DOHH2 (cell line): ENCODE data around the gene ARL14EP.

Experiments
- H3F3A ChIP-seq: fragments of 200-600 bp; sonication (generic), shearing (Covaris generic); 2 replicates; pipeline ENCODE4 v1.6.0; 2016; ENCODE audit warnings: antibody characterized with exemption, mild to moderate bottlenecking; ENCODE audit not compliant: control insufficient read depth, insufficient read depth
- H3K27ac ChIP-seq: fragments of 200-600 bp; sonication (generic); 2 replicates; pipeline ENCODE4 v1.5.1; 2014; ENCODE audit warnings: low read depth, mild to moderate bottlenecking, low read length, moderate library complexity
- H3K27me3 ChIP-seq: fragments of 200-600 bp; sonication (generic); 2 replicates; pipeline ENCODE4 v1.6.1; 2014; ENCODE audit warnings: mild to moderate bottlenecking, low read length, mixed read lengths; ENCODE audit not compliant: control insufficient read depth
- H3K36me3 ChIP-seq: fragments of 200-600 bp; sonication (generic); 2 replicates; pipeline ENCODE4 v1.6.1; 2014; ENCODE audit warnings: mild to moderate bottlenecking, low read length, moderate library complexity, mixed read lengths; ENCODE audit not compliant: control insufficient read depth
- H3K4me1 ChIP-seq: fragments of 200-600 bp; sonication (generic); 2 replicates; pipeline ENCODE4 v1.6.1; 2014; ENCODE audit warnings: mild to moderate bottlenecking, low read length, mixed read lengths; ENCODE audit not compliant: control insufficient read depth
- H3K4me2 ChIP-seq: fragments of 200-600 bp; sonication (generic); 2 replicates; pipeline ENCODE4 v1.6.0; 2014; ENCODE audit warnings: mild to moderate bottlenecking, low read length, moderate library complexity
- H3K4me3 ChIP-seq: fragments of 200-600 bp; sonication (generic); 2 replicates; pipeline ENCODE4 v1.5.1; 2014; ENCODE audit warnings: mild to moderate bottlenecking, low read length, mixed read lengths
- H3K79me2 ChIP-seq: fragments of 200-600 bp; sonication (generic); 2 replicates; pipeline ENCODE4 v1.6.1; 2014; ENCODE audit warnings: mild to moderate bottlenecking, low read length, mixed read lengths; ENCODE audit not compliant: control insufficient read depth
- H3K9me2 ChIP-seq: fragments of 200-600 bp; sonication (generic); replicated peaks from 2 replicates; pipeline ENCODE4 v1.6.1; 2014; ENCODE audit warnings: mild to moderate bottlenecking, low read length, mixed read lengths; ENCODE audit not compliant: control insufficient read depth
- H3K9me3 ChIP-seq: fragments of 200-600 bp; sonication (generic); 2 replicates; pipeline ENCODE4 v1.6.1; 2014; ENCODE audit warnings: antibody characterized with exemption, low read length, mixed read lengths; ENCODE audit not compliant: control insufficient read depth, insufficient read depth
- H4K20me1 ChIP-seq: fragments of 200-600 bp; sonication (generic); 2 replicates; pipeline ENCODE4 v1.6.0; 2014; ENCODE audit warnings: low read depth, mild to moderate bottlenecking, antibody characterized with exemption, low read length, moderate library complexity; ENCODE audit not compliant: control insufficient read depth, insufficient read depth
- EZH2phosphoT487 ChIP-seq: fragments of 200-600 bp; sonication (generic); IDR thresholded peaks from 2 replicates; pipeline ENCODE4 v1.6.1; 2017; ENCODE audit warnings: borderline replicate concordance, mild to moderate bottlenecking, antibody characterized with exemption, low read length, moderate library complexity, mixed read lengths
- TF ChIP-seq, protein P1 (sequence below): fragments of 200-600 bp; sonication (generic); IDR thresholded peaks from one replicate; pipeline ENCODE4 v1.5.1; 2014; ENCODE audit warnings: antibody characterized with exemption, mild to moderate bottlenecking, low read depth, low read length; ENCODE audit not compliant: poor library complexity, severe bottlenecking

Gene ARL14EP

DNA sequence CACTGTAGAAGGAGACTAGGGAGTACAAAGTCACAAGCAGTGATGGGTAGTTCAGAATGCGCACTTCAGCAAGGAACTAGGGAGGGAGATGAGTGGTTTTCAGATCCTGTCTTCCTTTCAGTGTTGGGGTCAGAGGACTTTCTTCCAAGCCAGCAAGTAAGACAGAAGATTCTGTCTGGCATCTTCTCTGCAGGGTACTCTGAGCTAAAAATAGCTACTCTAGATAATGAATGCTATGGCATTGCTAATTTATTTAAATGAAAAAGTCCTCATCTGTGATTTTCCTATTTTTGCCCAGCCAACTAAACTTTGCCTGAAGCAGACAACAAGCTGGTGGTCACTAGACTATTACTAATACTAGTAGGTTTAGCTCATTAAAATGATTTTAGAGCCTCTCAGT, 18.3 kb upstream of the ARL14EP start:
- H3K27ac ChIP-seq = no peak overlapping the region
- no peak overlapping the region for H3K4me2 ChIP-seq
- no peaks in the 10 kb centered on the region for H3K9me2 ChIP-seq
- H3K4me3 ChIP-seq = no peak overlapping the region
- H3K79me2 ChIP-seq = no peaks in the 10 kb centered on the region
- H3K27me3 ChIP-seq = no peaks in the 10 kb centered on the region; the same call in 1 of the 2 replicates
- H4K20me1 ChIP-seq = no peaks in the 10 kb centered on the region
- no peaks in the 10 kb centered on the region for H3F3A ChIP-seq
- H3K36me3 ChIP-seq = no peaks in the 10 kb centered on the region
- no peak for TF ChIP-seq EZH2phosphoT487
- TF ChIP-seq, protein P1, sequence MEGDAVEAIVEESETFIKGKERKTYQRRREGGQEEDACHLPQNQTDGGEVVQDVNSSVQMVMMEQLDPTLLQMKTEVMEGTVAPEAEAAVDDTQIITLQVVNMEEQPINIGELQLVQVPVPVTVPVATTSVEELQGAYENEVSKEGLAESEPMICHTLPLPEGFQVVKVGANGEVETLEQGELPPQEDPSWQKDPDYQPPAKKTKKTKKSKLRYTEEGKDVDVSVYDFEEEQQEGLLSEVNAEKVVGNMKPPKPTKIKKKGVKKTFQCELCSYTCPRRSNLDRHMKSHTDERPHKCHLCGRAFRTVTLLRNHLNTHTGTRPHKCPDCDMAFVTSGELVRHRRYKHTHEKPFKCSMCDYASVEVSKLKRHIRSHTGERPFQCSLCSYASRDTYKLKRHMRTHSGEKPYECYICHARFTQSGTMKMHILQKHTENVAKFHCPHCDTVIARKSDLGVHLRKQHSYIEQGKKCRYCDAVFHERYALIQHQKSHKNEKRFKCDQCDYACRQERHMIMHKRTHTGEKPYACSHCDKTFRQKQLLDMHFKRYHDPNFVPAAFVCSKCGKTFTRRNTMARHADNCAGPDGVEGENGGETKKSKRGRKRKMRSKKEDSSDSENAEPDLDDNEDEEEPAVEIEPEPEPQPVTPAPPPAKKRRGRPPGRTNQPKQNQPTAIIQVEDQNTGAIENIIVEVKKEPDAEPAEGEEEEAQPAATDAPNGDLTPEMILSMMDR = no peak
- H3K9me3 ChIP-seq = no peaks in the 10 kb centered on the region
- H3K4me1 ChIP-seq = no peaks in the 10 kb centered on the region

DNA sequence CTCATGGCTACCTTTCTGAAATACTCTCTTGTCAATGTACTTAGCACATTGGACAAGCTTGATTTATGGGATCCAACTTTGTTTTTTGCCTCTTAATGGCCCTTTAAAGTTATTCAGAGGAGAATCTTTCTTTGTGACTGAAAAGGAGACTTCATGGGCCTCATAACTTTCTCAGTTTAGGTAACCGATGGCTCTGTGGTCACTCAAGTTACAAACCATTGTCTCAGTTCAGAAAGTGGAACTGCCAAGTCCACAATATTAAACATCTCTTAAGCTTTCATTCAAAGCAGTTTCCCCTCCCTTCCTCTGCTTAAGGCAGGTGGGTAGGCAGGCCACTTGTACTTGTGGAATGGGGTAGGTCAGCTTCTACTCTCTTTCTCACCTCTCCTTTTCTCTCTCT, 12.3 kb upstream of the ARL14EP start:
- H3K4me2 ChIP-seq = no peak overlapping the region
- no peaks in the 10 kb centered on the region for H3K9me3 ChIP-seq
- H3K36me3 ChIP-seq = no peaks in the 10 kb centered on the region
- H3K27ac ChIP-seq = no peak overlapping the region
- TF ChIP-seq, protein P1 = no peak
- no peak for TF ChIP-seq EZH2phosphoT487
- no peaks in the 10 kb centered on the region for H3K79me2 ChIP-seq
- H3K9me2 ChIP-seq = no peaks in the 10 kb centered on the region
- H3K27me3 ChIP-seq = no peaks in the 10 kb centered on the region
- no peaks in the 10 kb centered on the region for H4K20me1 ChIP-seq
- H3K4me3 ChIP-seq = no peak overlapping the region
- no peaks in the 10 kb centered on the region for H3K4me1 ChIP-seq
- H3F3A ChIP-seq = no peaks in the 10 kb centered on the region

DNA sequence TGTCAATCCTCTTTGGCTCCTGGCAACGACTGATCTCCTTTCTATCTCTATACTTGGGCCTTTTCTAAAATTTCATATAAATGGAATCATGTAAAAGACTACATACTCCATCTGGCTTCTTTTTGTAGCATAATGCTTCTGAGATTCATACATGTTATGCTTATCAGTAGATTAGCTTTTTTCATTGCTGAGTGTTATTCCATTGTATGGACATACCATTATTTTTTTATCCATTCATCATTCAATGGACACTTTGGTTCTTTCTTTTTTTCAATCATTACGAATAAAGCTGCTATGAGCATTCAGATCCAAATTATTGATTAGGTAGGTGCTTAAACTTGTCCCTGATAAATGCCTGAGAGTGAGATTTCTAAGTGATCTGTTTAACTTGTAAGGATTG, 11.7 kb upstream of the ARL14EP start:
- Histone ChIP-seq H3K4me1 (no peaks in the 10 kb centered on the region), H3K36me3 (no peaks in the 10 kb centered on the region), H3K9me3 (no peaks in the 10 kb centered on the region), H3K4me3 (no peak overlapping the region), H3K79me2 (no peaks in the 10 kb centered on the region), H3K27me3 (no peaks in the 10 kb centered on the region), H4K20me1 (no peaks in the 10 kb centered on the region), H3F3A (no peaks in the 10 kb centered on the region), H3K27ac (no peak overlapping the region), H3K4me2 (no peak overlapping the region), H3K9me2 (no peaks in the 10 kb centered on the region)
- TF ChIP-seq, protein P1 = no peak
- TF ChIP-seq EZH2phosphoT487 = no peak

DNA sequence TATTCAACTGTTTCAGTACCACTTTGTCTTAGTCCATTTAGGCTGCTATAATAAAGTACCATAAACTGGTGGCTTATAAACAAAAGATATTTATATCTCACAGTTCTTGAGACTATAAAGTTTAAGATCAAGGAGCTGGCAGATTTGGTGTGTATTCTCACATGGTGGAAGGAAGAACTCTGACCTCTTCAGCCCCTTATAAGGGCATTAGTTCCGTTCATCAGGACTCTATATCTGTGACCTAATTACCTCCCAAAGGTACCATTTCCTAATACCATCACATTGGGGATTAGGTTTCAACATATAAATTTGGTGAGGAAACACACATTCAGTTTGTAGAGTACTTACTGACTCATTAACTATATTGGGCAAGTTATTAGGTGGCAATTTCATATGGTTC, 10.7 kb upstream of the ARL14EP start:
- no peaks in the 10 kb centered on the region for H3F3A ChIP-seq
- no peaks in the 10 kb centered on the region for H3K9me2 ChIP-seq
- no peaks in the 10 kb centered on the region for H3K9me3 ChIP-seq
- H3K36me3 ChIP-seq = no peaks in the 10 kb centered on the region
- H3K27me3 ChIP-seq = no peaks in the 10 kb centered on the region
- no peaks in the 10 kb centered on the region for H3K79me2 ChIP-seq
- H3K4me2 ChIP-seq = no peak overlapping the region
- H4K20me1 ChIP-seq = no peaks in the 10 kb centered on the region
- no peak overlapping the region for H3K4me3 ChIP-seq
- TF ChIP-seq, protein P1 = no peak
- TF ChIP-seq EZH2phosphoT487 = no peak
- 0 out of 2 replicates have a peak, but pooled peaks cover 2% of the 10 kb centered on the region for H3K4me1 ChIP-seq
- H3K27ac ChIP-seq = no peak overlapping the region
